Measurements from ENCODE around the gene HOXB6. TPM values are rescaled to one million over a fixed set of nuclear protein-coding genes. Genes with fewer than 3 reads are reported as not detected.

HOXB6 gene
- total and polyA plus RNA-seq, 4 donors, result 0.17 to 1.1 (median 0.46) TPM

- TF ChIP-seq, protein P1, sequence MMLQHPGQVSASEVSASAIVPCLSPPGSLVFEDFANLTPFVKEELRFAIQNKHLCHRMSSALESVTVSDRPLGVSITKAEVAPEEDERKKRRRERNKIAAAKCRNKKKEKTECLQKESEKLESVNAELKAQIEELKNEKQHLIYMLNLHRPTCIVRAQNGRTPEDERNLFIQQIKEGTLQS (IDR thresholded peaks at IDR 0.05), result no peak
- TF ChIP-seq, protein P2, sequence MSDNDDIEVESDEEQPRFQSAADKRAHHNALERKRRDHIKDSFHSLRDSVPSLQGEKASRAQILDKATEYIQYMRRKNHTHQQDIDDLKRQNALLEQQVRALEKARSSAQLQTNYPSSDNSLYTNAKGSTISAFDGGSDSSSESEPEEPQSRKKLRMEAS (IDR thresholded peaks at IDR 0.05), result no peak
- TF ChIP-seq SP1 (IDR thresholded peaks at IDR 0.05) (no peak), HNF4G (IDR thresholded peaks at IDR 0.05) (no peak), YY1 (IDR thresholded peaks at IDR 0.05) (no peak), ZBTB33 (IDR thresholded peaks at IDR 0.05) (no peak), JUND (IDR thresholded peaks at IDR 0.05) (no peak), RAD21 (IDR thresholded peaks at IDR 0.05) (no peak)
These were observed 41.4 kb downstream of the HOXB6 start (continued) for GRCh38 chr17:48563385-48563838.

DNA sequence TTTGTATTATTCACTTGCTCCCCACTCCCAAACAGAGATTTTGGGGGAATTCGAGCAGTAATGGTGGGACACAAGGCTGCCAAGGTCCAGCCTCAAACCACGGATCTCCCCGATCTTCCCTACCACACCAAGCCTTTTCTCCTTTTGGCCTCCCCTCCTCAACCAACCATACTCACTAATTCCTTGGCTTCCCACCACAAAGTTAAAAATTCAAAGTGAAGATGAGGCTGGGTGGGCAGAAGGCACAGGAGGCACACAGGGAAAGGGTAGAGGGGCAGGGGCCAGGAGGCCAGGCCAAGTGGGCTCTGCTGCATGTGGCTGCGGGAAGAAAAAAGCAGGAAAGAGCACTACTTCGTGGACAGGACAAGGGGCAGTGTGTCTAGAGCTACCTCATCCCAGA, 41.9 kb downstream of the HOXB6 start:
- 26% methylated on average over 5 of the region's 5 CpGs for WGBS
- H3K9ac ChIP-seq (ENCODE audit: low read depth in 1 of 2, low read length in 2 of 2), result no peak overlapping the region

More for the DNA sequence above, 41.9 kb downstream of the HOXB6 start:
- Histone ChIP-seq H3K36me3 (ENCODE audit: control insufficient read depth in 4 of 4, insufficient read depth in 3 of 4, low read depth in 1 of 4, low read length in 3 of 4) (no peaks in the 10 kb centered on the region), H3K9me3 (ENCODE audit: control insufficient read depth in 4 of 4, low read length in 3 of 4) (no peaks in the 10 kb centered on the region), H3K4me1 (ENCODE audit: control insufficient read depth in 4 of 4, insufficient read depth in 4 of 4, low read length in 3 of 4) (peaks cover 0 to 2% (median 0%) of the 10 kb centered on the region in 4 donors), H3K27me3 (ENCODE audit: control insufficient read depth in 4 of 4, insufficient read depth in 4 of 4, low read length in 3 of 4) (peaks cover 3 to 15% (median 9%) of the 10 kb centered on the region in 4 donors), H3K27ac (ENCODE audit: low read depth in 1 of 2, low read length in 2 of 2) (no peak overlapping the region), H3K4me3 (ENCODE audit: low read depth in 1 of 3, low read length in 3 of 3) (no peak overlapping the region)
- no peak for DNase-seq (ENCODE audit: low spot score)
- TF ChIP-seq, protein P1 (IDR thresholded peaks at IDR 0.05), result no peak
- TF ChIP-seq TAF1 (conservative IDR thresholded peaks at IDR 0.05) (no peak), HNF4A (conservative IDR thresholded peaks at IDR 0.05) (no peak), NR2F2 (IDR thresholded peaks at IDR 0.05) (no peak), SP1 (IDR thresholded peaks at IDR 0.05) (no peak), YY1 (IDR thresholded peaks at IDR 0.05) (no peak), JUND (IDR thresholded peaks at IDR 0.05) (no peak), ZBTB33 (IDR thresholded peaks at IDR 0.05) (no peak), CTCF (IDR thresholded peaks at IDR 0.05; ENCODE audit: low read depth, low read length, missing input control) (no peak), HNF4G (IDR thresholded peaks at IDR 0.05) (no peak), REST (IDR thresholded peaks at IDR 0.05) (no peak), EGR1 (IDR thresholded peaks at IDR 0.05; ENCODE audit: low read depth in 2 of 2) (no peak), FOXA2 (IDR thresholded peaks at IDR 0.05) (no peak), RXRA (IDR thresholded peaks at IDR 0.05) (no peak)
- TF ChIP-seq, protein P2 (IDR thresholded peaks at IDR 0.05), result no peak
